ENCODE data around the gene VPS41.

Gene VPS41

DNA sequence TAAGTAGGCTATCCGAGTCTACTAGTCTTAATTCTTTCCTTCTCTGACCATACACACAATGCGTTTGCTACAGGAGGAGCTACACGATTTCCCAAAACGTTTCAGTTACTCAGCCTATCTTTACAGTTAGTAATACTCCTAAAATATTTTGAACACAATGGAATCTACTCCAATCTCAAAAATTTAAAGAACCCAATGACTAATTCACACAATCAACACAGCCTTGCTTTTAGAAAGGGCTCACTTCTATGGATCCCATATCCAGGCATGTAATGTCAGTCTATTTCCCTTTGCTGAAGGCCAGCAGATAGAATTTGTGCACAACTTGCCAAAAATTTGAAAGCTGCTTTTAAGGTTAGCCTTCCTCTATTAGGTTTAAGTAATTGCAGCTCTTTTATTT, 107.2 kb downstream of the VPS41 start:
- DNase-seq (ENCODE audit: low spot score) = no peak

- no peak for DNase-seq (ENCODE audit: low spot score)
These were observed 110.3 kb downstream of the VPS41 start for GRCh38 chr7:38798552-38799267.

DNA sequence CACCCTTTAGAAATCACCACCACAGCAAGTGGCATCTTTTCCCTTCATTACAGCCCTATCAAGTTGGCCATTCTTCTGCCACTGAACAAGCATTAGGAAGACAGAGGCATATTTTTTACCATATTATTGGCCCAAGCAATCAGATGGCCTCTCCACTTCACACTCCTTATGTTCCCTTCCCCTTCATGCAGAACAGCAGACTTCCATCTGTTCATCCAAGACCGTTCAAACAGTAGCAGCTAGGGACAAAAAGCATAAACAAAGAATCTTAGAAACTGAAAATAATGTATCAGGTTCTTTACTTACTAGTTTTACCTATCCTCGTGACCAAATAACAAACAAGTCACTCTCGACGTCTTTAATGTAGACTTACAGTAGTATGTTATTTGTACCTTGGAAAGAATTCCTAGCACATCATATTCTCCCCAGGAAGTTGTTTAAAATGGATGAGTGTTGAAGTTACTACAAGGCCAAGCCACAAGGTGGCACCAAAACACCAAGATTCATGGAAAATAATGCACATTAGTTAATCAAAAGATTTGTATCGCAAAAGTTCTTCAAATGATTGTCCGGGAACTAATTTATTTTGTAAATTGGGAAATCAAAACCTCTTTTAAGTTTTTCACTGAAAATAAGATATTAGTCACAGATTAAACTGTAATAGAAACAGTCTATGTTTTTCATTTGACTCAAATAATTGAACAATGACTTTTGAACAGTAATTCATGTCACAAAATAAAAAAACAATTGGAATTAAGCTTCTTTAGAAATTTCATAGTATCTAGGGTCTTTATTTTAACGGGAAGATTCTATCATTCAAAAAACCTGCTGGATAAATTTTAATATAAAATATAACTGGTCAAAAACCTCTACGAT, 112.1 kb downstream of the VPS41 start:
- peak; percentile 11 for DNase-seq (ENCODE audit: low spot score)

DNA sequence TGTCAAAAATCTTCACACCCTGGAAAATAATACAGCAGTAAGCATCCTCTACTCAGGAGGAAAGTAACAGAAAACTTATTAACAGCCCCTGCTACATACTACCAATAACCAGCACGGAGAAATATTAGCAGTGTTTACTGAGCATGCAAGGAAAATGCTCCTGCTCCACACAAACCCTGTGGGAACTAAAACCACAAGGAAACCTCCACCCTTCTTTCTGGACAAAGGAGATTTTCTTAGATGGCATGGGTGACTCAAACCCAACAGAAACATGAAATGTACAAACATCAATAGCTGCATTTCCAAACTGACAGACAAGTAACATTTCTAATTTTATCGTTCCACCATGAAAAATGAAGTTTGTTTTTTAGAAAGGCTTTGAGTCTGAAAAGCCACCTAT, 113.4 kb downstream of the VPS41 start:
- no peak for DNase-seq (ENCODE audit: low spot score)

DNA sequence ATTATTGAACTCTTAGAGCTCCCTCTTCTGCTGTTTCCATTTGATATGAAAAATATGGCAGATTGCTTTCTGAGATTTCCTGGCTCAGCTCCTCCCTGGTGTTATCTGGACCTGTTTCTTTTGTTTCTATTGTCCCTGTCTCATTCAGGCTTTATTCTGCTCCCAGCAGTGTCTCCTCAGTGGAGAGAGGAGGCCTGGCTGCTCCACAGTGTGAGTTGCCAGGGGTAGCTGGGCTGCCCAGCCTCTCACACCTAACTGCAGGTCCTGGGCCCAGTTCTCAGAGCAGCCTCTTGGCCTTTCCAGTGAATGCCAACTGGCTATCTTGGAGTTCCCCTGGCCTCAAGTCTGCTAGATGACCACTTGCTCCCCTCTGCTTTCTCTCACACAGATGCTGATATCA, 127.0 kb downstream of the VPS41 start:
- DNase-seq (ENCODE audit: low spot score) = no peak

DNA sequence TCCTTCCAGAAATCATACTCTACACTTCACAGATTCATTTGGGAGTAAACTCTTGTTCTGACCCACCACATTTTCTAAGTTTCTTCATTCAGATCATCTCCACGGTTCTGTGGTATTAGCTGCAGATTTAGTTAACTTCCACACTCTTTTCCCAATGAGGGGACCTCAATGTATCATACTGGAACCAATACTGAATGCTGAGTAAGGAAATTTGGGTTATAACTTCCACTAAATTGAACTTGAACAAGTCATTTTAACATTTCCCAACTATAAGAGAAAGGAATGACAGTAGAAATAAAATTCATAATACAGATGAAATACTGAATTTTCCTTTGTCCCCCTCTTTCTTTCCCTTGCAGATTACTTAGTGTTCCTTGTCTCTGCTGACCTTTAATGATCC, 131.4 kb downstream of the VPS41 start:
- no peak for DNase-seq (ENCODE audit: low spot score)

GRCh38 chr7:38775506-38776175, 133.3 kb downstream of the VPS41 start:
- DNase-seq (ENCODE audit: low spot score) = no peak

DNA sequence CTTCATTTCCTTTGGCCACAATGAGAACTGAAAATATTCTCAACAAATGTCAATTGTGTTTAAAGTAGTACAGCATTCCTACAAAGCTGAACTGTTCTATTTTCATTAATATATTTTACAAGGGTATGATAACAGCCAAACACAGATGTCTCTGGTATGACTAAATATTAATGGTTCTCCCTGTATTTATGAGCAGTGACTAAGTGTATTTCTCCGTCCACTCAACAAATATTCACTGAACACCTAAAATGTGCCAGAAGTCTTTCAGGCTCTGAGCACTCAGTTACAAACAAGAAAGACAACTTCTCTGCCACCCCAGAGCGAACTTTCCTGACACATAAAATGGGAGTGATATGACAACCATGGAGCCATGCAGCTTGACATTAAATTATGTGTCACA, 135.6 kb downstream of the VPS41 start:
- no peak for DNase-seq (ENCODE audit: low spot score)

DNA sequence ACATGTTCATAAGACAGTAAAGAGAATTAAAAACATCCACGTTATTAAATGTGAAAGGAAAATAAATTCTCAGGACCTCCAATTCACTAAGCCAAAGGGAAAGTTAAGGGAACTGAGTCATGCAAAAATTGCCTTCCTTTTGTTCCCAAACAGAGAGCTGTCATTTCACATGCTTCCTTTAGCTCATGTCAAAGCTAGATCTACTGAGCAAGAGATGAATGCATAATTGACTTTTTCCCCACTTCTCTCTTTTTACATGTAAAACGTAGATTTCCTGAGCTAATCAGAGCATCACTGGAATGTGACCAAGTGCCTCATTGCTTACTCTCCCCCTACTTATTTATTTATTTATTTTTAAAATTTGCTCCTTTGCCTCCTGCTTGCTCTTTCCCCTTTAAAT, 148.8 kb downstream of the VPS41 start:
- no peak for DNase-seq (ENCODE audit: low spot score)

DNA sequence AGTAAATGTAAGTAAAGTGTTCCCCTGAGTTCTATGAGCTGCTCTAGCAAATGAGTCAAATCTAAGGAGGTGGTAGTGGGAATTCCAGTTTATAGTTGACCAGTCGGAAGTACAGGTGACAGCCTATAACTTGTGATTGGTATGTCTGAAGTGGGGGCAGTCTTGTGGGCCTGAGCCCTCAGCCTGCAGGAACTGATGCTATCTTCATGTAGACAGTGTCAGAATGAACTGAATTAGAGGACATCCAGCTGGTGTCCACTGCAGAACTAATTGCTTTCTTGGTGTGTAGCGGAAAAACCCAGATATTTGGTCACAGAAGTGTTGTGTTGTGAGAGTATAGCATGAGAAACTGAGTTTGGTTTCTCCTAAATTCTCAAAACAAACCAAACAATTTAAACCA, 150.0 kb downstream of the VPS41 start:
- DNase-seq (ENCODE audit: low spot score) = no peak

- DNase-seq (ENCODE audit: low spot score) = no peak
These were observed 151.1 kb downstream of the VPS41 start for GRCh38 chr7:38757931-38758330.

DNA sequence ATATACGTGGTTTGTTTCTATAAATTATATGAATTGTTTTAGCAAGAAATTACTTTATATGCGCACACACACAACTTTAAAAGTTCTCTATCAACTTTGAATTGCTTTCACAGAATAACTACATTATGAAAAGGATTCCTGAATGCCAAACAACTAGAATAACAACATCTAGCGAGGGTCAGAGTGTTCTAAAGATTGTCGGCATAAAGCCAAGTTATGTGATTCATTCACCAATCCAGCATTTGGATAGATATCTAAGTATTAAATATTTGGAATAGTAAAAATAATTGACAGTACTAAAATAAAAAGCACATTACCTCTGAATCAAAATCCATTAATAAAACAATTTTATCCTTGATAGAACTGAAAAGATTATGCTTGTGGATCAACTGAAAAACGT, 152.5 kb downstream of the VPS41 start:
- no peak for DNase-seq (ENCODE audit: low spot score)

- no peak for DNase-seq (ENCODE audit: low spot score)
These were observed 155.6 kb downstream of the VPS41 start for GRCh38 chr7:38753347-38753746.

GRCh38 chr7:38751416-38751815, 157.6 kb downstream of the VPS41 start:
- DNase-seq (ENCODE audit: low spot score) = no peak

DNA sequence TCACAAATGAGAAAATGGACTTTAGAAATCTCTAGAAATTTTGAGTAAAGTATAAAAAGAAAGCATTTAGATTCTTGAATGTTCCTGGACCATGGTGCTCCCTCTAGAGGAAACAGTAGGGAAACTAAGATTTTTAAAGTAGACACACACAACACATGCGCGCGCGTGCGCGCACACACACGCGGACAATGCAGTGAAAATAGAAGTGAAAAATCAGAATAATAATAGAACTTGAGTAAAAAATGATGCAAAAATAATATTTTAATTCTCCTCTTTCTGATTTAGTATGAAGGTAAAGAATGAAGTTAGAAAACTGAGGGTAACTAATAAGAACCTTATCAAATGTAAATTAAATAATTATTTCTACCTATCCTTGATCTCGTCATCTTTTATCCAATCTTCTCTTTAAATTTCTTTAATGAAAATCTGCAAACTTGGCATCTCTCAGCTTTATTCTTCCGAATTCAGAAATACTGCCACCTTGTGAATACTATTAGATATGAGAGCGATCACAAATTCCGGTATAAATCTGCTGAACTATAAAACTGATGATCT, 160.9 kb downstream of the VPS41 start:
- no peak for DNase-seq (ENCODE audit: low spot score)

DNA sequence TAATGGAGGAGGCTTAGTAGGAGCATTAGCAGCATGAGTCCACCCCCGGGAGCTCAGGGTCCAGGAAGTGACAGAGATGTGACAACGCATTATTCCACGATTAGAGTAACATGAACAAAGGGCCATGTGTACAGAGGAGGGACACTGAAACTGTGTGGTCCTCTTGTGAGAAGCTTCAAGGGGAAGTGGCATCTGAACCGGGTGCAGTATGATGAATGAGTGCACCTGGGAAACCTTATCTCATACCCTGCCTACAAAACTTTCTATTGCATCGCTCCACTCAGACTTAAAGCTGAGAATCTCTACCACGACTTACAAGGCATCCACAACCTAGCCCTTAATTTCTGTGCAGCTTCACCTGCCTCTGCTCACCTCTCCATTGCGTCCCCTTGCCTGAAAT, 162.6 kb downstream of the VPS41 start:
- DNase-seq (ENCODE audit: low spot score) = no peak

DNA sequence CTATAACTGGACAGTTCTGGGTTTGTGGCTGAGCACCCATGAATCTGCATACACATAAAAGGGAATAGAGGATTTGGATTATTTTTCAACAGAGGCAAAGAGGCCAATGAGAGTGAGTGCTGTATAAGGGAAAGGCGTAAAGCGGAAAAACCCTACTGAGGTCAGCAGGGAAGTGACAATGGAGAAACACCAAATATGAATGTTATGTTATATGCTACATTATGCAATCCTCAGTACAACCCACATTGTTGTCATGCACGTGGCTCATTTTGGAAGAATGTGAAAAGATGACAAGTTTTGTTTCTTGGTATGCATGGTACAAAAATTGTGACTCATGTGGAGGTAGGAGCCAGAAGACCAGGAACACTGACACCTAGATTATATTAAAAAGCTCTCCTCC, 164.2 kb downstream of the VPS41 start:
- no peak for DNase-seq (ENCODE audit: low spot score)

DNA sequence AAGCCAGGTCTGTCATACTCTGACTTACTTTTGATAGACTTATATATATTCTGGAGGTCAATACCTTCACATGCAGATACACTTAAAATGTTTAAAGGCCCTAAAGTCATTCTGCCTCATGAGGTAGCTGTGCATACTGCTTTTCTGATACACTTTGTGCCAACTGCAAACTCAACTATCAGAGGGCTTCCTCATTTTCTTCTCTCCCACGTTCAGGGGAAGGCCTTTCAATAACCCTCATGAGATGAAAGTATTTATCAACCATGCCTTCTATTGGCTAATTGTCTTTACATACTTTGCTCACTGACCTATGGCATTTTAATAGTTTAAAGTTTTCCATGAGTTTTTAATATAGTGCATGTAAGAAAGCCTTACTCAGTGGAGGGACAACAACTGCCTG, 165.1 kb downstream of the VPS41 start:
- no peak for DNase-seq (ENCODE audit: low spot score)

GRCh38 chr7:38740041-38740440, 168.9 kb downstream of the VPS41 start:
- DNase-seq (ENCODE audit: low spot score) = no peak

DNA sequence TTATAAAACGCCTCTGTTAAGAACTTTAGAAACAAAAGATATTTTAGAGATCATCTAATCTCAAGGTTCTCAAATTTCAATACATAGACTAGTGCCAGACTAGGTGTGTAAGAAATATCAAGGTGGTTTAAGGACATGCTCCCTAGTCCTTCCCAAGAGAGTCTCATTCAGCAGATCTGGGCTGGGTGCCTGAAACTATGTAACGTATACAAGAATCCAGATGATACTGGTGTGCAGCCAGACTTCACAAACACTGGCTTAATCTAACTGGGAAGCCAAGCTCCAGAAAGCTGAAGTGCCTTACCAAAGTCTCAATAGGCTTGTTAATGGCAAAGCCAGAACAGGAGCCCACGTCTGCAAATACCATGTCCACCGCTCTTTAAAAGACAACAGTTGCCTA, 172.9 kb downstream of the VPS41 start:
- DNase-seq (ENCODE audit: low spot score) = no peak

- DNase-seq (ENCODE audit: low spot score) = no peak
These were observed 177.8 kb downstream of the VPS41 start for GRCh38 chr7:38731215-38731614.

DNA sequence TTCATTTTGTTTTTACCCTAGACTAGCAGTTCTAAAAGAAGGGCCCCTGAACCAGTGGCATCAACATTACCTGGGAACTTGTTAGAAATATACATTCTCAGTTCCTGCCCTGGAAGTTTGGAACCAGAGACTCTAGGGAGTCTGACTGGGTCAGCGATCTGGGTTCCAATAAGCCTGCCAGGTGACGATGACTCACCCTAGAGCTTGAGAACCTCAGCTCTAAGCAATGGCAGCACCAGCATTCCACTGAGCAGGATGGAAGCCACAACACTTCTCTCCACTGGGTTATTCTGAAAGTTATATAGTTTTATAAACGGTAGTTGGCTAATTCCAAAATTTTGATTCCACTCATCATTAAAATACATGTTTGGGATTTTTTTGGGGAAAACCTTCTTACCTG, 180.8 kb downstream of the VPS41 start:
- DNase-seq (ENCODE audit: low spot score) = no peak

Data from HuH-7.5 (cell line).